ENCODE data around the gene CORO1A.
"Not testable (repeated sequence)": the region's sequence is repeated elsewhere in the genome, so short reads cannot be mapped to it uniquely, and the experiment has no call there.

The CORO1A gene

DNA sequence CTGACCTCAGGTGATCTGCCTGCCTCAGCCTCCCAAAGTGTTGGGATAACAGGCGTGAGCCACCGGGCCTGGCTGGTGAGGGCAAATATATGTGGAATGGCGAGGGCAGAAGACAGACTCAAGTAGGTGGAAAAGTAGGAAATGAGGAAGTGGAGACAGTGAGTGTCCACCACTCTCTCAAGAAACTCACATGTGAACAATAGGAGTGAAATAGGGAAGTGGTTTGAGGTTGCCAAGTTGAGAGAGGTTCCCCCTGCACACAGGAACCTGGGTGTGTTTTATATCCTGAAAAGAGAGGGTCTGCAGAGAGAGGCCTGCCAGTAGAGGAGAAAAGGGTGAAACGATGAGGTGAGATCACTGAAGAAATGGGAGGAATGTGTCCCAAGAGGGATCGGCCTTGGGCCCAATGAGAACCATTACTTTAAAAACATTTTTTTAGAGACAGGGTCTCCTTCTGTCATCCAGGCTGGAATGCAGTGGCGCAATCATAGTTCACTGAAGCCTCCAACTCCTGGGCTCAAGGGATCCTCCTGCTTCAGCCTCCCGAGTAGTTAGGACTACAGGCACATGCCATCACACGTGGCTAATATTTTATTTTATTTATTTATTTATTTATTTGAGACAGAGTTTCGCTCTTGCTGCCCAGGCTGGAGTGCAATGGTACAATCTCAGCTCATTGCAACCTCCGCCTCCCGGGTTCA is 17.1 kb upstream of the CORO1A start:
- no peak overlapping the region for H3K4me3 ChIP-seq (ENCODE audit: low read depth, low read length)
- peak; percentile 97 for DNase-seq (ENCODE audit: low read depth)
- TF ChIP-seq, protein P1, sequence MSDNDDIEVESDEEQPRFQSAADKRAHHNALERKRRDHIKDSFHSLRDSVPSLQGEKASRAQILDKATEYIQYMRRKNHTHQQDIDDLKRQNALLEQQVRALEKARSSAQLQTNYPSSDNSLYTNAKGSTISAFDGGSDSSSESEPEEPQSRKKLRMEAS (IDR thresholded peaks at IDR 0.05; ENCODE audit: low read depth, low read length): peak; percentile 76
- TF ChIP-seq, protein P2, sequence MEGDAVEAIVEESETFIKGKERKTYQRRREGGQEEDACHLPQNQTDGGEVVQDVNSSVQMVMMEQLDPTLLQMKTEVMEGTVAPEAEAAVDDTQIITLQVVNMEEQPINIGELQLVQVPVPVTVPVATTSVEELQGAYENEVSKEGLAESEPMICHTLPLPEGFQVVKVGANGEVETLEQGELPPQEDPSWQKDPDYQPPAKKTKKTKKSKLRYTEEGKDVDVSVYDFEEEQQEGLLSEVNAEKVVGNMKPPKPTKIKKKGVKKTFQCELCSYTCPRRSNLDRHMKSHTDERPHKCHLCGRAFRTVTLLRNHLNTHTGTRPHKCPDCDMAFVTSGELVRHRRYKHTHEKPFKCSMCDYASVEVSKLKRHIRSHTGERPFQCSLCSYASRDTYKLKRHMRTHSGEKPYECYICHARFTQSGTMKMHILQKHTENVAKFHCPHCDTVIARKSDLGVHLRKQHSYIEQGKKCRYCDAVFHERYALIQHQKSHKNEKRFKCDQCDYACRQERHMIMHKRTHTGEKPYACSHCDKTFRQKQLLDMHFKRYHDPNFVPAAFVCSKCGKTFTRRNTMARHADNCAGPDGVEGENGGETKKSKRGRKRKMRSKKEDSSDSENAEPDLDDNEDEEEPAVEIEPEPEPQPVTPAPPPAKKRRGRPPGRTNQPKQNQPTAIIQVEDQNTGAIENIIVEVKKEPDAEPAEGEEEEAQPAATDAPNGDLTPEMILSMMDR (IDR thresholded peaks at IDR 0.05; ENCODE audit: low read depth, low read length): no peak
- TF ChIP-seq MYC (IDR thresholded peaks at IDR 0.05; ENCODE audit: low read depth, low read length) (peak; percentile 39), POLR2A (IDR thresholded peaks at IDR 0.05; ENCODE audit: extremely low read depth, insufficient read length) (no peak)

DNA sequence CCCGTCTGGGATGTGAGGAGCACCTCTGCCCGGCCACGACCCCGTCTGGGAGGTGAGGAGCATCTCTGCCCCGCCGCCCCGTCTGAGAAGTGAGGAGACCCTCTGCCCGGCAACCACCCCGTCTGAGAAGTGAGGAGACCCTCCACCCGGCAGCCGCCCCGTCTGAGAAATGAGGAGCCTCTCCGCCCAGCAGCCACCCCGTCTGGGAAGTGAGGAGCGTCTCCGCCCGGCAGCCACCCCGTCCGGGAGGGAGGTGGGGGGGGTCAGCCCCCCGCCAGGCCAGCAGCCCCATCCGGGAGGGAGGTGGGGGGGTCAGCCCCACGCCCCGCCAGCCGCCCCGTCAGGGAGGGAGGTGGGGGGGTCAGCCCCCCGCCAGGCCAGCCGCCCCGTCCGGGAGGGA is 14.7 kb upstream of the CORO1A start:
- DNase-seq (ENCODE audit: low read depth); H3K4me3 ChIP-seq (ENCODE audit: low read depth, low read length): not testable (repeated sequence)

DNA sequence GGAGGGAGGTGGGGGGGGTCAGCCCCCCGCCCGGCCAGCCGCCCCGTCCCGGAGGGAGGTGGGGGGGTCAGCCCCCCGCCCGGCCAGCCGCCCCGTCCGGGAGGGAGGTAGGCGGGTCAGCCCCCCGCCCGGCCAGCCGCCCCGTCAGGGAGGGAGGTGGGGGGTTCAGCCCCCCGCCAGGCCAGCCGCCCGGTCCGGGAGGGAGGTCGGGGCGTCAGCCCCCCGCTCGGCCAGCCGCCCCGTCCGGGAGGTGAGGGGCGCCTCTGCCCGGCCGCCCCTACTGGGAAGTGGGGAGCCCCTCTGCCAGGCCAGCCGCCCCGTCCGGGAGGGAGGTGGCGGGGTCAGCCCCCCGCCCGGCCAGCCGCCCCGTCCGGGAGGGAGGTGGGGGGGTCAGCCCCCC is 14.0 kb upstream of the CORO1A start:
- not testable (repeated sequence) for DNase-seq (ENCODE audit: low read depth); H3K4me3 ChIP-seq (ENCODE audit: low read depth, low read length)

DNA sequence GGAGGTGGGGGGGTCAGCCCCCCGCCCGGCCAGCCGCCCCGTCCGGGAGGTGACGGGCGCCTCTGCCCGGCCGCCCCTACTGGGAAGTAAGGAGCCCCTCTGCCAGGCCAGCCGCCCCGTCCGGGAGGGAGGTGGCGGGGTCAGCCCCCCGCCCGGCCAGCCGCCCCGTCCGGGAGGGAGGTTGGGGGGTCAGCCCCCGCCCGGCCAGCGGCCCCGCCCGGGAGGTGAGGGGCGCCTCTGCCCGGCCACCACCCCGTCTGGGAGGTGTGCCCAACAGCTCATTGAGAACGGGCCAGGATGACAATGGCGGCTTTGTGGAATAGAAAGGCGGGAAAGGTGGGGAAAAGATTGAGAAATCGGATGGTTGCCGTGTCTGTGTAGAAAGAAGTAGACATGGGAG is 13.3 kb upstream of the CORO1A start:
- not testable (repeated sequence) for DNase-seq (ENCODE audit: low read depth); H3K4me3 ChIP-seq (ENCODE audit: low read depth, low read length)

DNA sequence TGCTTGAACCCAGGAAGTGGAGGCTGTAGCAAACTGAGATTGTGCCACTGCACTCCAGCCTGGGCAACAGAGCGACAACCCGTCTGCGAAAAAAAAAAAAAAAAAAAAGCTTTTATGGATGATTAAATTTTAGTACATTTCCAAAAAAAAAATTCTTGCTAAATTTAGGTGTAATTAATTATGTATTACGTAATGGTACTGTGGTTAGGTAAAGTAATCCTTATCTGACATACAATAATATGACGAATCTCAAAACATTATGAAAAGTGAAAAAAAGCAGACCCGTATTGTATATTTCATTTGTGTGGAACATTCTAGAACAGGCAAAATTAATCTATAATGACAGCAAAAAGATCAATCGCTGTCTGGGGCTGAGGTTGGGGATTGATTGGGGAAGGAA is 10.3 kb upstream of the CORO1A start:
- H3K4me3 ChIP-seq (ENCODE audit: low read depth, low read length): no peak overlapping the region
- DNase-seq (ENCODE audit: low read depth): peak; percentile 14
- TF ChIP-seq, protein P2 (IDR thresholded peaks at IDR 0.05; ENCODE audit: low read depth, low read length): no peak

DNA sequence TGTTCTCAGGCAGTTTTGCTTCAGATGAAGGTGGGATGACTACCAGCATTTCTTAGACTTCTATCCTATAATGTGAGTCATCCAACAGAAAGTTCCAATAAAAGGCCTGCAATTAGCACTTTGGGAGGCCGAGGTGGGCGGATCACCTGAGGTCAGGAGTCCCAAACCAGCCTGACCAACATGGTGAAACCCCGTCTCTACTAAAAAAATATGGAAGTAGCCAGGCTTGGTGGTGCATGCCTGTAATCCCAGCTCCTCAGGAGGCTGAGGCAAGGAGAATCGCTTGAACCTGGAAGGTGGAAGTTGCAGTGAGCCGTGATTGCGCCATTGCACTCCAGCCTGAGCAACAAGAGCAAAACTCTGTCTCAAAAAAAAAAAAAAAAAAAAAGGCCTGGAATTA is 6.5 kb upstream of the CORO1A start:
- DNase-seq (ENCODE audit: low read depth): peak; percentile 59
- not testable (repeated sequence) for H3K4me3 ChIP-seq (ENCODE audit: low read depth, low read length)

DNA sequence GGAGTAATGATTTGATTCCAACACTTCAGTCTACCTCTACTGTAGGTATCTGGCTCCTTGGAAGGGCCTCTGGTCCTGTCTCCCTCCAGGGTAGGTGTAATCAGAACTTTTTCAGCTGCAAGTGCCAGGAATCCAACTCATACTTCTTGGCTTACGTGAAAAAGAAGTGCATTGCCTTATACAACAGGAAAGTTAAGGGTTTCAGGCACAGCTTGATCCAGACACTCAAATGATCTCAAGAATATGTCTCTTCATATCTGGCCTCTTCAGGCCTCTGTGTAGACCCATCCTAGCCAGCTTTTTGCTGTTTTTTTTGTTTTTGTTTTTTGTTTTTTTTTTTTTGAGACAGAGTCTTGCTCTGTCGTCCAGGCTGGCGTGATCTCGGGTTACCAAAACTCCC is 4.2 kb upstream of the CORO1A start:
- no peak overlapping the region for H3K4me3 ChIP-seq (ENCODE audit: low read depth, low read length)
- DNase-seq (ENCODE audit: low read depth): no peak
- TF ChIP-seq, protein P1 (IDR thresholded peaks at IDR 0.05; ENCODE audit: low read depth, low read length): no peak
- no peak for TF ChIP-seq POLR2A (IDR thresholded peaks at IDR 0.05; ENCODE audit: extremely low read depth, insufficient read length)

DNA sequence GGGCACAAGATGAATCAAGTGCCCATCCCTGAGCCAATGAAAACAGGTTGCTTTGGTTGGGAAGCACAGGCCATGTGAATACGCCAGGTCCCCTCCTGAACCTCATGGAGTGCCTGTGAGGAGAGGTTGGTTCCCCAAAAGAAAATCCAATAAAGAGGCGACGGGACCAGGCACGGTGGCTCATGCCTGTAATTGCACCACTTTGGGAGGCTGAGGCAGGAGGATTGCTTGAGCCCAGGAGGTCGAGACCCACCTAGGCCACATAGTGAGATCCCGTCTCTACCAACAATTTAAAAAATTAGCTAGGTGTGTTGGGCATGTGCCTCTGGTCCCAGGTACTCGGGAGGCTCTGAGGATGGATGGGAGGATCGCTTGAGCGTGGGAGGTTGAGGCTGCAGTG is 3.5 kb upstream of the CORO1A start:
- DNase-seq (ENCODE audit: low read depth): no peak
- H3K4me3 ChIP-seq (ENCODE audit: low read depth, low read length): no peak overlapping the region

DNA sequence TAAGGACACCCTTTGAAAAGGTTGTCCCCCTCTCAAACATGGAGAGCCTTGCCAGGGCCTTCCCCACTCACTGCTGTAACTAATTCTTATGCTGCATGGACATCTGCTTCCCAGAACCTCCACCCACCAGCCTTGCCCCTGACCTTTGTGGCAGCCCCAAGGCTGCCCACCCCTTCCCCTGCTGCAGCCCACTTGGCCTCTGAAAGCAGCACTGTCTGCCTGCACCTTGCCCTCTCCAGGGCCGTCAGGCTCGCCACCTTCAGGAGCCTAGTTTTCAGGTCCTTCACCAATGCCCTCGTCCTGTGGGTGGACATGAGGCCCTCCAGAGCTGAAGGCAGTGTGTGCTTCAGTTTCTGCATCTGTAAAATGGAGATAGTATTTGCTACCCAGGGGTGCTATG is 2.7 kb upstream of the CORO1A start:
- TF ChIP-seq, protein P2 (IDR thresholded peaks at IDR 0.05; ENCODE audit: low read depth, low read length): no peak
- no peak for TF ChIP-seq MYC (IDR thresholded peaks at IDR 0.05; ENCODE audit: low read depth, low read length)
- TF ChIP-seq, protein P1 (IDR thresholded peaks at IDR 0.05; ENCODE audit: low read depth, low read length): no peak
- TF ChIP-seq POLR2A (IDR thresholded peaks at IDR 0.05; ENCODE audit: extremely low read depth, insufficient read length): no peak
- DNase-seq (ENCODE audit: low read depth): no peak
- H3K4me3 ChIP-seq (ENCODE audit: low read depth, low read length): no peak overlapping the region

More for the DNA sequence above, 3.5 kb upstream of the CORO1A start:
- TF ChIP-seq, protein P2 (IDR thresholded peaks at IDR 0.05; ENCODE audit: low read depth, low read length): no peak
- TF ChIP-seq MYC (IDR thresholded peaks at IDR 0.05; ENCODE audit: low read depth, low read length) (no peak), POLR2A (IDR thresholded peaks at IDR 0.05; ENCODE audit: extremely low read depth, insufficient read length) (no peak)
- TF ChIP-seq, protein P1 (IDR thresholded peaks at IDR 0.05; ENCODE audit: low read depth, low read length): no peak

All from NB4 (cell line).